ENCODE results near the gene CBX2.
A peak's percentile ranks its signal among the peaks of the same experiment; 100 is the strongest.

CBX2 gene

GRCh38 chr17:79798299-79799173 lies 20.6 kb downstream of the CBX2 start:
- DNase-seq (ENCODE audit: low read depth), result no peak
- H3K4me3 ChIP-seq (ENCODE audit: low read depth, low read length), result peak overlapping the region; percentile 57
- no peak for TF ChIP-seq CTCF (IDR thresholded peaks at IDR 0.05; ENCODE audit: insufficient read depth, low read depth, low read length, missing control alignments)

- no peak for DNase-seq (ENCODE audit: low read depth)
- no peak overlapping the region for H3K4me3 ChIP-seq (ENCODE audit: low read depth, low read length)
- no peak for TF ChIP-seq CTCF (IDR thresholded peaks at IDR 0.05; ENCODE audit: insufficient read depth, low read depth, low read length, missing control alignments)
Observed at GRCh38 chr17:79799174-79799537, 21.2 kb downstream of the CBX2 start.

- DNase-seq (ENCODE audit: low read depth), result no peak
- no peak for TF ChIP-seq CTCF (IDR thresholded peaks at IDR 0.05; ENCODE audit: insufficient read depth, low read depth, low read length, missing control alignments)
- H3K4me3 ChIP-seq (ENCODE audit: low read depth, low read length), result no peak overlapping the region
Observed at GRCh38 chr17:79799538-79800324, 21.8 kb downstream of the CBX2 start.

- peak; percentile 73 for DNase-seq (ENCODE audit: low read depth)
- no peak for TF ChIP-seq CTCF (IDR thresholded peaks at IDR 0.05; ENCODE audit: insufficient read depth, low read depth, low read length, missing control alignments)
- H3K4me3 ChIP-seq (ENCODE audit: low read depth, low read length), result peak overlapping the region; percentile 41
Observed at GRCh38 chr17:79800325-79801155, 22.6 kb downstream of the CBX2 start.

- peak overlapping the region; percentile 41; the same call in 1 of the 2 replicates for H3K4me3 ChIP-seq (ENCODE audit: low read depth, low read length)
- no peak for TF ChIP-seq CTCF (IDR thresholded peaks at IDR 0.05; ENCODE audit: insufficient read depth, low read depth, low read length, missing control alignments)
- DNase-seq (ENCODE audit: low read depth), result no peak
Observed at GRCh38 chr17:79801156-79802038, 23.4 kb downstream of the CBX2 start.

Measured in GM12865 (cell line).